Effector memory CD4-positive, alpha-beta T cell (primary cell): ENCODE measurements around the gene CYTH1.
"Not testable (repeated sequence)": the region's sequence is repeated elsewhere in the genome, so short reads cannot be mapped to it uniquely, and the experiment has no call there.

Experiments used
- DNase-seq, 3 donors: peaks; one replicate each; pipeline ENCODE4 v3.0.0-alpha.2; 2020
- H3K27ac ChIP-seq: 2 replicates; pipeline ENCODE4 v1.7.0; 2013; ENCODE audit warnings: mild to moderate bottlenecking, low read length, moderate library complexity; ENCODE audit not compliant: insufficient read depth, poor library complexity, severe bottlenecking
- H3K27me3 ChIP-seq: replicated peaks from 2 replicates; pipeline ENCODE4 v1.7.0; 2013; ENCODE audit warnings: mild to moderate bottlenecking, low read length; ENCODE audit not compliant: insufficient read depth, control insufficient read depth, poor library complexity, severe bottlenecking
- H3K36me3 ChIP-seq: 2 replicates; pipeline ENCODE4 v1.7.0; 2013; ENCODE audit warnings: mild to moderate bottlenecking, low read length, moderate library complexity; ENCODE audit not compliant: control insufficient read depth, insufficient read depth
- H3K4me1 ChIP-seq: 2 replicates; pipeline ENCODE4 v1.7.0; 2013; ENCODE audit warnings: low read length, mild to moderate bottlenecking; ENCODE audit not compliant: control insufficient read depth, insufficient read depth, poor library complexity, severe bottlenecking
- H3K4me3 ChIP-seq: 2 replicates; pipeline ENCODE4 v1.7.0; 2013; ENCODE audit warnings: low read length, low read depth, mild to moderate bottlenecking; ENCODE audit not compliant: insufficient read depth, poor library complexity, severe bottlenecking
- H3K9me3 ChIP-seq: 2 replicates; pipeline ENCODE4 v1.7.0; 2013; ENCODE audit warnings: mild to moderate bottlenecking, low read length, moderate library complexity; ENCODE audit not compliant: control insufficient read depth

Gene CYTH1

GRCh38 chr17:78675316-78675616 lies 106.8 kb downstream of the CYTH1 start:
- H3K4me1 ChIP-seq, result no peaks in the 10 kb centered on the region
- peaks cover 80% of the 10 kb centered on the region for H3K36me3 ChIP-seq
- H3K27me3 ChIP-seq, result no peaks in the 10 kb centered on the region
- H3K4me3 ChIP-seq, result no peak overlapping the region
- no peak for DNase-seq
- no peaks in the 10 kb centered on the region for H3K9me3 ChIP-seq
- H3K27ac ChIP-seq, result no peak overlapping the region

GRCh38 chr17:78674595-78675315 lies 107.3 kb downstream of the CYTH1 start:
- Histone ChIP-seq H3K27ac (no peak overlapping the region), H3K9me3 (no peaks in the 10 kb centered on the region), H3K4me1 (no peaks in the 10 kb centered on the region), H3K27me3 (no peaks in the 10 kb centered on the region), H3K36me3 (peaks cover 75% of the 10 kb centered on the region), H3K4me3 (no peak overlapping the region)
- no peak for DNase-seq

- H3K4me1 ChIP-seq, result no peaks in the 10 kb centered on the region
- H3K36me3 ChIP-seq, result peaks cover 69% of the 10 kb centered on the region
- no peak overlapping the region for H3K27ac ChIP-seq
- no peak for DNase-seq
- no peaks in the 10 kb centered on the region for H3K9me3 ChIP-seq
- no peak overlapping the region for H3K4me3 ChIP-seq
- no peaks in the 10 kb centered on the region for H3K27me3 ChIP-seq
Observed at GRCh38 chr17:78674156-78674555, 107.9 kb downstream of the CYTH1 start.

- Histone ChIP-seq H3K4me3 (no peak overlapping the region), H3K4me1 (no peaks in the 10 kb centered on the region), H3K27ac (no peak overlapping the region), H3K27me3 (no peaks in the 10 kb centered on the region), H3K9me3 (no peaks in the 10 kb centered on the region), H3K36me3 (peaks cover 61% of the 10 kb centered on the region)
- DNase-seq, result no peak
Observed at GRCh38 chr17:78673395-78673794, 108.7 kb downstream of the CYTH1 start.

- Histone ChIP-seq H3K9me3 (no peaks in the 10 kb centered on the region), H3K27me3 (no peaks in the 10 kb centered on the region), H3K4me3 (no peak overlapping the region), H3K36me3 (peaks cover 56% of the 10 kb centered on the region), H3K27ac (no peak overlapping the region), H3K4me1 (no peaks in the 10 kb centered on the region)
- no peak for DNase-seq
Observed at GRCh38 chr17:78672871-78673371, 109.2 kb downstream of the CYTH1 start.

- DNase-seq, result no peak
- Histone ChIP-seq H3K27ac (no peak overlapping the region), H3K36me3 (peaks cover 47% of the 10 kb centered on the region)
Observed at GRCh38 chr17:78672005-78672404, 110.1 kb downstream of the CYTH1 start.

GRCh38 chr17:78671726-78672001 lies 110.4 kb downstream of the CYTH1 start:
- not testable (repeated sequence) for H3K27ac ChIP-seq, H3K9me3 ChIP-seq, H3K4me1 ChIP-seq, H3K27me3 ChIP-seq, H3K4me3 ChIP-seq, DNase-seq
- H3K36me3 ChIP-seq, result peaks cover 44% of the 10 kb centered on the region

More at GRCh38 chr17:78672005-78672404, 110.1 kb downstream of the CYTH1 start:
- Histone ChIP-seq H3K4me1 (peaks cover 1% of the 10 kb centered on the region), H3K27me3 (no peaks in the 10 kb centered on the region), H3K4me3 (no peak overlapping the region), H3K9me3 (no peaks in the 10 kb centered on the region)

- no peak overlapping the region for H3K27ac ChIP-seq
- peaks cover 11% of the 10 kb centered on the region for H3K4me1 ChIP-seq
- H3K36me3 ChIP-seq, result peaks cover 38% of the 10 kb centered on the region
- no peak overlapping the region for H3K4me3 ChIP-seq
- no peak for DNase-seq
- H3K9me3 ChIP-seq, result no peaks in the 10 kb centered on the region
- H3K27me3 ChIP-seq, result no peaks in the 10 kb centered on the region
Observed at GRCh38 chr17:78670850-78671725, 111.0 kb downstream of the CYTH1 start.

- no peak overlapping the region for H3K27ac ChIP-seq
- H3K4me3 ChIP-seq, result no peak overlapping the region
- no peaks in the 10 kb centered on the region for H3K9me3 ChIP-seq
- no peak for DNase-seq
- peaks cover 27% of the 10 kb centered on the region for H3K36me3 ChIP-seq
- H3K27me3 ChIP-seq, result no peaks in the 10 kb centered on the region
- peaks cover 20% of the 10 kb centered on the region for H3K4me1 ChIP-seq
Observed at GRCh38 chr17:78669975-78670518, 112.0 kb downstream of the CYTH1 start.
